Measurements from ENCODE around the gene JPH2.

DNA sequence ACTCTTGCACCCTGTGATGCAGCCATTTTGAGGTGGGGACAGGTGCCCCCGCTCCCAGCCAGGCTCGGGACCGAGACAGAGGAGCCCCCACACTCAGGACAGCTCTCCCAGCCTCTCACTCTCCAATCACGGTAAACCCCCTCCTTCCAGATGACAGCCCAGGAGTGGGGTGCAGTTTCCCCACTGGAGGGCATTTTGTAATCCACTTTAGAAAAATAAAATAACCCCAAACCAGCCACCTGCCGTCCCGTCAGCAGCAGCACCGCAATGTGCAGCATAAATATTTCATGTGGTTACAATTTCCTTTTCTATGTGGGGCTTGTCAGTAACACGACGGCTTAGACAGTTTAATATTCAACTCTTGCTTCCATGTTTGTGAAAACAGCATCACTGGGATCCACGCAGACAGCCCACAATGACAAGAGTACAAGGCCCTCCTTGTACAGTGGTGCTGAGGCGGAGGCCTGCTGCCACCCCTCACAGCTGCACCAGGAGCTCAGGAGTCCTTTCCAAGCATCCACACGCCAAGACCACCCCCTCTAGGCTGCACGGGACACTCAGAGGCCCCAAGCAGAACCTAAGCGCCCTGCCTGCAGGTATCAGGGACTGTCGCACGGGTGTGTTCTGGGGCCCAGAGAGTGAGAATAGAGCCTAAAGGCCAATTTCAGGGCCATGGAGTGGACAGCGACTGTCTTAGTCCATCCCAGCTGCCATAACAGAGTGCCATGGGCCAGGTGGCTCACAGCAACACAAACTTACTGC is 116.7 kb downstream of the JPH2 start:
- no peak for TF ChIP-seq EZH2 (IDR thresholded peaks at IDR 0.05; ENCODE audit: low read length, unreplicated experiment)
- TF ChIP-seq, protein P1, sequence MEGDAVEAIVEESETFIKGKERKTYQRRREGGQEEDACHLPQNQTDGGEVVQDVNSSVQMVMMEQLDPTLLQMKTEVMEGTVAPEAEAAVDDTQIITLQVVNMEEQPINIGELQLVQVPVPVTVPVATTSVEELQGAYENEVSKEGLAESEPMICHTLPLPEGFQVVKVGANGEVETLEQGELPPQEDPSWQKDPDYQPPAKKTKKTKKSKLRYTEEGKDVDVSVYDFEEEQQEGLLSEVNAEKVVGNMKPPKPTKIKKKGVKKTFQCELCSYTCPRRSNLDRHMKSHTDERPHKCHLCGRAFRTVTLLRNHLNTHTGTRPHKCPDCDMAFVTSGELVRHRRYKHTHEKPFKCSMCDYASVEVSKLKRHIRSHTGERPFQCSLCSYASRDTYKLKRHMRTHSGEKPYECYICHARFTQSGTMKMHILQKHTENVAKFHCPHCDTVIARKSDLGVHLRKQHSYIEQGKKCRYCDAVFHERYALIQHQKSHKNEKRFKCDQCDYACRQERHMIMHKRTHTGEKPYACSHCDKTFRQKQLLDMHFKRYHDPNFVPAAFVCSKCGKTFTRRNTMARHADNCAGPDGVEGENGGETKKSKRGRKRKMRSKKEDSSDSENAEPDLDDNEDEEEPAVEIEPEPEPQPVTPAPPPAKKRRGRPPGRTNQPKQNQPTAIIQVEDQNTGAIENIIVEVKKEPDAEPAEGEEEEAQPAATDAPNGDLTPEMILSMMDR (conservative IDR thresholded peaks at IDR 0.05; ENCODE audit: low read depth, low read length) = no peak

Data from PC-3 (cell line).